Neutrophil (primary cell): ENCODE data around the gene NOTCH3.

Experiments
- H3K27ac ChIP-seq: fragments of 200-600 bp; sonication (generic); 2 replicates; pipeline ENCODE4 v1.5.1; 2016; ENCODE audit warnings: mild to moderate bottlenecking, moderate library complexity
- H3K27me3 ChIP-seq: fragments of 200-600 bp; sonication (generic); 2 replicates; pipeline ENCODE4 v1.6.0; 2016; ENCODE audit warnings: mild to moderate bottlenecking
- H3K36me3 ChIP-seq: fragments of 200-600 bp; sonication (generic); 2 replicates; pipeline ENCODE4 v1.5.1; 2017
- H3K4me1 ChIP-seq, 2 experiments: fragments of 200-600 bp in 1 of 2; sonication (generic) in 1 of 2; 1 replicate in 1 of 2; 2 replicates in 1 of 2; pipeline versions ENCODE4 v1.5.1 to v1.6.1; 2013 to 2016; ENCODE audit warnings: low read depth in 1 of 2, low read length in 1 of 2, mild to moderate bottlenecking in 1 of 2, moderate library complexity in 1 of 2; ENCODE audit not compliant: control insufficient read depth in 1 of 2, insufficient read depth in 1 of 2
- H3K4me3 ChIP-seq, 2 experiments: fragments of 200-600 bp in 1 of 2; sonication (generic) in 1 of 2; 1 replicate in 1 of 2; 2 replicates in 1 of 2; pipeline ENCODE4 v1.5.1; 2013 to 2016; ENCODE audit warnings: low read depth in 1 of 2, low read length in 1 of 2, mild to moderate bottlenecking in 1 of 2, moderate library complexity in 1 of 2
- H3K9me3 ChIP-seq: fragments of 200-600 bp; sonication (generic); 2 replicates; pipeline ENCODE4 v1.5.1; 2016
- CTCF ChIP-seq: fragments of 200-600 bp; sonication (generic); IDR thresholded peaks from 2 replicates; pipeline ENCODE4 v1.5.1; 2016; ENCODE audit warnings: antibody characterized with exemption

Gene NOTCH3

DNA sequence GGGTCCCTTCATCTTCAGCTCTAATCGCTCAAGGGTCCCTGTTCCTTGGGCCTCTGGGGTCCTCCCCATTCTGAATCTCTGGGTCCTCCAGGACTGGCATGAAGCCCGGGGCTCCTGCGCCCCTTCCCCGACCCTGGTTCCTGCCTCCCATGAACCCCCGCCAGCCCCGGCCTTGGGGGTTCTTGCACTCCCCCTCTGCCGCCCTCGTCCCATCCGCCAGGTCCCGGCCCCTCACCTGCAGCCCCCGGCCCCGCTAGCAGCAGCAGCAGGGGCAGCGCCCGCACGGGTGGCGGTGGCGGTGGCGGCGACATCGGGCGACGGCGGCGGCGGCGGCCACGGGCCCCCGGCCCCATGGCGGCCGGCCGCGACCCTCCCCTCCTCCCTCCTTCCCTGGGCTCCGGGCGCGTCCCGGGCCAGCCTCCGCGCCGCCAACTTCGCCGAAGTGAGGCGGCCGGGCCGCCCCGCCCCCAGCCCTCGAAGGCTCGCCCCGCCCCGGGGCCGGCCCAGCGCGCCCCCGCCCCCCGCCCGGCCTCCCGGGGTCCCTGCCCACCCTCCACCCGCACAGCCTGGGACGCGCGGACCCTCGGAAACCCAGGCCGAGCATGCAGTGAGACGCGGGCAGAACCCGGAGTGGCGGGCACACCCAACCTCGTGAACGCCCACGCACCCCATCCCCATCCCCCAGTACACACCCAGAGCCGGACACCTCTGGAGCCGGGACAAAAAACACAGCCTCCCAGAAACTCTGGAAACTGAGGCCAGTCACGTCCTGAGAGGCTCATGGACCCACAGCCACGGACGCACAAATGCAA lies at the start of gene NOTCH3:
NOTCH3 (minus strand) TSS at position 443 of the 812 bp plus-strand sequence; CDS start at position 353, 90 bp downstream.
- H3K4me3 ChIP-seq, result no peak within 1 kb of the TSS
- H3K4me1 ChIP-seq, result no peaks in the 10 kb centered on the region
- no peaks in the 10 kb centered on the region for H3K36me3 ChIP-seq
- H3K9me3 ChIP-seq, result no peaks in the 10 kb centered on the region
- H3K27ac ChIP-seq, result no peak within 1 kb of the TSS
- H3K27me3 ChIP-seq, result peaks cover 90% of the 10 kb centered on the region
- TF ChIP-seq CTCF, result no peak

GRCh38 chr19:15250640-15250993 lies 49.8 kb upstream of the NOTCH3 start:
- TF ChIP-seq CTCF, result no peak
- no peaks in the 10 kb centered on the region for H3K9me3 ChIP-seq
- no peaks in the 10 kb centered on the region for H3K4me1 ChIP-seq
- H3K4me3 ChIP-seq, result no peak overlapping the region
- H3K36me3 ChIP-seq, result peaks cover 100% of the 10 kb centered on the region
- H3K27ac ChIP-seq, result no peak overlapping the region
- no peaks in the 10 kb centered on the region for H3K27me3 ChIP-seq

DNA sequence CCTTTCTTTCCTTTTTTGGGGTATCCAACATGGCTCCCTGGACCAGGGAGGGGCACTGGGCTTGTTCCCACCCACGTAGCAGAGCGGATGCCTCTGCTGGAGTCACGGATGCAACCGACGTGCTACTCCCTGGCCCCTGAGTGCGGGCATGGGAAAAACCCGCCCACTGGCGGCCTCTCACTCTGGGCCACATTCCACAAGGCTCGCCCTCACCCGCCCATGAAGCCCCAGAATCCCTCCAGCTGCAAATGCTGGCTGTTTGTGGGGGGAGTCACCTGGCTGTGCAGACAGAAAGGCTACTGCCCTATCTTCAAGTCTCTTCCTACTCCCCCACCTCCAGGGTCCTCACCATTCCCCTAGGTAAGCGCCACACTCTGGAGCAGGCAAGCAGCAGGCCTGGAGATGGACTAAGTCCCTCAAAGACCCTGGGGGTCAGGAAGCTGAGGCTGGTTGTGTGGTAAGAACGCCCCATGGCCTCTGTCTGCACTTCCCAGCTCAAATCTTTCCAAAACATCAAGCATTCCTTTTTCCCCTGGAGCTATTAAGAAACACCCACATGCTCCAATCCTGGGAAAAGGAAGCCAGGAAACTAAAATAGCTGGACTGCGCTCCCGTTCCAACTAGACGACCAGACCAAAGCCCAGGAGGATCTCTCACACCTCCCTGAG lies 49.3 kb upstream of the NOTCH3 start:
- Histone ChIP-seq H3K27ac (no peak overlapping the region), H3K36me3 (peaks cover 100% of the 10 kb centered on the region), H3K4me1 (no peaks in the 10 kb centered on the region), H3K9me3 (no peaks in the 10 kb centered on the region), H3K4me3 (no peak overlapping the region), H3K27me3 (no peaks in the 10 kb centered on the region)
- TF ChIP-seq CTCF, result no peak

DNA sequence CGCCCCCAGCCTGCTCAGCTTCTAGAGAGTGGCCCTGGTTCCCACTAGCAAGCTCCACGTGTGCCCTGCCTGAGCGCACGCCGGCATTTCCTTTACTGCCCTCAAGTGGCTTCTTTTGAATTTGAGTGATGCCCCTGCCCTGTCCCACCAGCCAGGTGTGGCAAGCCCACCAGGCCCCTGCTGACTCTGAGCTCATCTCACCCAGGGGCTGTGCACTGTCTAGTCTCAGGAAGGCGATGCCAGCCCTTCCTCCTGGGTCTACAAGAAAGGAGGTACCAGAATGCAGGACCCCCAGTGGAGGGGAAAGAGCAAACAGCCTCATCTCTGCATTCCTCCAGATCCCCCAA lies 48.7 kb upstream of the NOTCH3 start:
- no peak overlapping the region for H3K4me3 ChIP-seq
- no peak overlapping the region for H3K27ac ChIP-seq
- no peaks in the 10 kb centered on the region for H3K27me3 ChIP-seq
- no peak for TF ChIP-seq CTCF
- H3K9me3 ChIP-seq, result no peaks in the 10 kb centered on the region
- H3K36me3 ChIP-seq, result peaks cover 100% of the 10 kb centered on the region
- no peaks in the 10 kb centered on the region for H3K4me1 ChIP-seq

DNA sequence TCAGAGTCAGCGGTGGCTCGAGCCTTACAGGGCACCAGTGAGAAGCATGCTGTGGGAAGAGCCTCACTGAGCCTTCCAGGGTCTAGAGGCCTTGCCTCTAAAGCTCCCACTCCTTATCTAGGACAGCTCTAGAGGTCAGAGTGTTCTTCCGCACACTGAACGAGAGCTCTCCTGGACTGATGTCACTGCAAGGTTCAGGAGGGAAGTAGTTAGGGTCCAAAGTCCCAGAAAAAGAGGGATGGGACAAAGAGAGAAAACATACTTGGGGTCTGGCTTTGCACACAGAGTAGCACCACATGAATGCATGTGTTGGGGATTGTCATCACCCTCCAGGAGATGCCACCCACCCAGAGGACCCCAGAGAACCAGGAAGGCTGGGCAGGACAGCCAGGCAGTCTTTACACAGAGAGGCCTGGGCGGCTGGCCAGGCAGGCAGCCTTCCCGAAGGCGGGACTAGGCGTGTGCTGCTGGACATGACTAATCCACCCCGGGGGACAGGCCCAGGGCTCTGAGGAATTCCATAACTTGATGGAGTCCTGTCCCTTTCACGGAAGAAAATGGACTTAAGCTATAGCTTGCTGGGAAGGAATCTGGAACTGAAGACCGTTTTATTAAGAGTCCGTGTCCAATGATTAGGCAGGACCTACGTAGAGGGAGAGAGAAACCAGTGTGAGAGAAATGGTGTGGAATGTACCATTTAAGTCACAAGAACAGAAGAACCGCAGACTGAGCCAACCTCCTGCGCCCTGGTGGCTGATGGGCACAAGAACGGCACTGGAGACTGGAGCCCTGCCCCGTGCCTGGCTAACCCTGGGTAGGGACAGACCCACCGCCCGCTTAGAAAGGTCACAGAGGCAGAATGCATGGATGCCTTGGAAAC lies 48.1 kb upstream of the NOTCH3 start:
- Histone ChIP-seq H3K36me3 (peaks cover 100% of the 10 kb centered on the region), H3K4me3 (no peak overlapping the region), H3K27me3 (no peaks in the 10 kb centered on the region), H3K4me1 (no peaks in the 10 kb centered on the region), H3K9me3 (no peaks in the 10 kb centered on the region), H3K27ac (no peak overlapping the region)
- no peak for TF ChIP-seq CTCF
